ENCODE measurements around the gene TBC1D3G. TPM values are rescaled to one million over a fixed set of nuclear protein-coding genes. Genes with fewer than 3 reads are reported as not detected.
"Not testable (repeated sequence)": the region's sequence is repeated elsewhere in the genome, so short reads cannot be mapped to it uniquely, and the experiment has no call there.

TBC1D3G gene
- total RNA-seq = 1 to 10 TPM in 1 of 4 donors, not detected in 3; 5.6 TPM

GRCh38 chr17:36323584-36323983, at the start of gene TBC1D3G:
TSS of gene TBC1D3G (plus strand) at chr17:36323884. CDS start at chr17:36325412, 1,528 bp downstream.
- H3K36me3 ChIP-seq; in situ Hi-C loops (cut with MboI; ENCODE audit: low pct_ligation_motif_present in 1 of 4, low pct_unique_long_range_greater_than_20kb in 1 of 4, low sequenced_read_pairs in 3 of 4); H3K27me3 ChIP-seq; DNase-seq; H3K4me3 ChIP-seq; H3K4me1 ChIP-seq; H3K27ac ChIP-seq; H3K9me3 ChIP-seq; intact Hi-C loops (cut with DNase I; ENCODE audit: low total_unique reads): not testable (repeated sequence)
- WGBS, 2 donors (ENCODE audit: low coverage in 1 of 2) = no CpG with 5 or more reads among the region's 9 CpGs

GRCh38 chr17:36283256-36283655, 40.4 kb upstream of the TBC1D3G start:
- H3K27ac ChIP-seq; H3K4me3 ChIP-seq; intact Hi-C loops (cut with DNase I; ENCODE audit: low total_unique reads); DNase-seq; in situ Hi-C loops (cut with MboI; ENCODE audit: low pct_ligation_motif_present in 1 of 4, low pct_unique_long_range_greater_than_20kb in 1 of 4, low sequenced_read_pairs in 3 of 4); H3K9me3 ChIP-seq; H3K36me3 ChIP-seq; H3K4me1 ChIP-seq; H3K27me3 ChIP-seq: not testable (repeated sequence)
- WGBS, 2 donors (ENCODE audit: low coverage in 1 of 2) = no CpG with 5 or more reads among the region's 1 CpG

GRCh38 chr17:36284219-36284618, 39.5 kb upstream of the TBC1D3G start:
- intact Hi-C loops (cut with DNase I; ENCODE audit: low total_unique reads); in situ Hi-C loops (cut with MboI; ENCODE audit: low pct_ligation_motif_present in 1 of 4, low pct_unique_long_range_greater_than_20kb in 1 of 4, low sequenced_read_pairs in 3 of 4); DNase-seq; H3K36me3 ChIP-seq; H3K9me3 ChIP-seq; H3K27me3 ChIP-seq; H3K27ac ChIP-seq; H3K4me3 ChIP-seq; H3K4me1 ChIP-seq: not testable (repeated sequence)
- whole genome bisulfite sequencing, 2 donors (ENCODE audit: low coverage in 1 of 2) = 60% methylated on average over 2 of the region's 5 CpGs; no CpG with 5 or more reads in 1 of the 2 donors

GRCh38 chr17:36289965-36290612, 33.6 kb upstream of the TBC1D3G start:
- WGBS, 2 donors (ENCODE audit: low coverage in 1 of 2) = 29 to 82% methylated on average over 1 of the region's 2 CpGs
- in situ Hi-C loops (cut with MboI; ENCODE audit: low pct_ligation_motif_present in 1 of 4, low pct_unique_long_range_greater_than_20kb in 1 of 4, low sequenced_read_pairs in 3 of 4) = not testable (repeated sequence)

GRCh38 chr17:36295161-36295560, 28.5 kb upstream of the TBC1D3G start:
- H3K27me3 ChIP-seq; H3K4me1 ChIP-seq; H3K27ac ChIP-seq; in situ Hi-C loops (cut with MboI; ENCODE audit: low pct_ligation_motif_present in 1 of 4, low pct_unique_long_range_greater_than_20kb in 1 of 4, low sequenced_read_pairs in 3 of 4); H3K36me3 ChIP-seq; H3K9me3 ChIP-seq; intact Hi-C loops (cut with DNase I; ENCODE audit: low total_unique reads); H3K4me3 ChIP-seq; DNase-seq: not testable (repeated sequence)
- WGBS, 2 donors (ENCODE audit: low coverage in 1 of 2) = no CpG with 5 or more reads among the region's 1 CpG

More at GRCh38 chr17:36289965-36290612, 33.6 kb upstream of the TBC1D3G start:
- DNase-seq; intact Hi-C loops (cut with DNase I; ENCODE audit: low total_unique reads); H3K27ac ChIP-seq; H3K9me3 ChIP-seq; H3K4me1 ChIP-seq; H3K4me3 ChIP-seq; H3K36me3 ChIP-seq; H3K27me3 ChIP-seq: not testable (repeated sequence)

- in situ Hi-C loops (cut with MboI; ENCODE audit: low pct_ligation_motif_present in 1 of 4, low pct_unique_long_range_greater_than_20kb in 1 of 4, low sequenced_read_pairs in 3 of 4); DNase-seq; intact Hi-C loops (cut with DNase I; ENCODE audit: low total_unique reads); H3K9me3 ChIP-seq; H3K27me3 ChIP-seq; H3K4me3 ChIP-seq; H3K27ac ChIP-seq; H3K4me1 ChIP-seq; H3K36me3 ChIP-seq: not testable (repeated sequence)
- WGBS, 2 donors (ENCODE audit: low coverage in 1 of 2) = no CpG with 5 or more reads among the region's 2 CpGs
These were observed 7.9 kb upstream of the TBC1D3G start for GRCh38 chr17:36315736-36316135.

GRCh38 chr17:36362496-36362895, 38.8 kb downstream of the TBC1D3G start:
- H3K4me3 ChIP-seq; H3K27me3 ChIP-seq; intact Hi-C loops (cut with DNase I; ENCODE audit: low total_unique reads); in situ Hi-C loops (cut with MboI; ENCODE audit: low pct_ligation_motif_present in 1 of 4, low pct_unique_long_range_greater_than_20kb in 1 of 4, low sequenced_read_pairs in 3 of 4); H3K9me3 ChIP-seq; DNase-seq; H3K36me3 ChIP-seq; H3K4me1 ChIP-seq; H3K27ac ChIP-seq: not testable (repeated sequence)
- 20% methylated on average over 1 of the region's 6 CpGs; no CpG with 5 or more reads in 1 of the 2 donors for WGBS, 2 donors (ENCODE audit: low coverage in 1 of 2)

GRCh38 chr17:36375938-36376337, 52.3 kb downstream of the TBC1D3G start:
- intact Hi-C loops (cut with DNase I; ENCODE audit: low total_unique reads); in situ Hi-C loops (cut with MboI; ENCODE audit: low pct_ligation_motif_present in 1 of 4, low pct_unique_long_range_greater_than_20kb in 1 of 4, low sequenced_read_pairs in 3 of 4); H3K4me1 ChIP-seq; DNase-seq; H3K4me3 ChIP-seq; H3K36me3 ChIP-seq; H3K27ac ChIP-seq; H3K27me3 ChIP-seq; H3K9me3 ChIP-seq: not testable (repeated sequence)
- no CpG with 5 or more reads among the region's 7 CpGs for WGBS, 2 donors (ENCODE audit: low coverage in 1 of 2)

Small RNA genes within 50 kb of the gene (small RNA-seq; reads per million reads assigned to genes)
- 0 reads per million in 4 donors for gene RF00019

Other genes starting within 250 kb of the TBC1D3G start
- 1 to 10 TPM in 2 of 4 donors, not detected in 2; 1.1 to 4.4 TPM for gene CCL3, start 233.7 kb upstream of the TBC1D3G start, total RNA-seq
- gene CCL4, start 220.1 kb upstream of the TBC1D3G start, total RNA-seq = 10 to 100 TPM in 1 of 4 donors, 1 to 10 TPM in 1, not detected in 2; 4.2 to 10.8 TPM
- gene TBC1D3B, start 147.2 kb upstream of the TBC1D3G start, total RNA-seq = 10 to 100 TPM in 1 of 4 donors, 1 to 10 TPM in 1, not detected in 2; 5.2 to 12.1 TPM
- gene CCL3L1, start 127.1 kb upstream of the TBC1D3G start, total RNA-seq = under 1 TPM in 1 of 4 donors, not detected in 3; 0.79 TPM
- gene CCL4L2, start 112.8 kb upstream of the TBC1D3G start, total RNA-seq = 1 to 10 TPM in 2 of 4 donors, not detected in 2; 4.0 TPM
- under 1 TPM in 1 of 4 donors, not detected in 3; 0.27 TPM for gene TBC1D3I, start 59.3 kb upstream of the TBC1D3G start, total RNA-seq
- not detected for gene TBC1D3H, start 64.6 kb downstream of the TBC1D3G start, total RNA-seq
- 10 to 100 TPM in 3 of 4 donors, 1 to 10 TPM in 1; 6.7 to 38.6 (median 27.2) TPM for gene ZNHIT3, start 162.8 kb downstream of the TBC1D3G start, total RNA-seq
- 100 to 1,000 TPM in 3 of 4 donors, 10 to 100 TPM in 1; 94.2 to 230 (median 159) TPM for gene MYO19, start 211.0 kb downstream of the TBC1D3G start, total RNA-seq
- gene PIGW, start 211.1 kb downstream of the TBC1D3G start, total RNA-seq = 1 to 10 TPM in 3 of 4 donors, not detected in 1; 2.6 to 4.6 (median 4.4) TPM
- 100 to 1,000 TPM in 2 of 4 donors, 10 to 100 TPM in 2; 48.6 to 128 (median 91.6) TPM for gene GGNBP2, start 221.0 kb downstream of the TBC1D3G start, total RNA-seq

All from transverse colon (tissue), 4 donors.